HepG2 (cell line): ENCODE data around the gene SHC1. TPM values are rescaled to one million over a fixed set of nuclear protein-coding genes. Genes with fewer than 3 reads are reported as not detected.
A peak's percentile ranks its signal among the peaks of the same experiment; 100 is the strongest.

Experiments
- HNF4G ChIP-seq, 2 experiments: sonication (generic) in 1 of 2; formaldehyde crosslinking in 1 of 2; IDR thresholded peaks; 2 replicates each; pipeline versions ENCODE4 v1.4.0 to v1.6.1; 2011 to 2020; ENCODE audit warnings: borderline replicate concordance in 2 of 2, low read depth in 2 of 2, mild to moderate bottlenecking in 2 of 2, low read length in 1 of 2, missing genetic modification reagents in 1 of 2, moderate library complexity in 1 of 2
- HOXA7 ChIP-seq: sonication (generic); formaldehyde crosslinking; IDR thresholded peaks from 2 replicates; pipeline ENCODE4 v1.8.1; 2022; ENCODE audit warnings: mild to moderate bottlenecking, missing genetic modification reagents, moderate library complexity
- IRX3 ChIP-seq: sonication (generic); formaldehyde crosslinking; IDR thresholded peaks from 2 replicates; pipeline ENCODE4 v1.8.1; 2023; ENCODE audit warnings: mild to moderate bottlenecking, low read depth, missing genetic modification reagents, borderline replicate concordance
- KDM5B ChIP-seq: sonication (generic); formaldehyde crosslinking; IDR thresholded peaks from 2 replicates; pipeline ENCODE4 v1.4.0; 2020; ENCODE audit warnings: missing genetic modification reagents, mild to moderate bottlenecking, borderline replicate concordance
- KMT2B ChIP-seq: IDR thresholded peaks from 2 replicates; pipeline ENCODE4 v1.6.1; 2016; ENCODE audit warnings: missing genetic modification reagents, missing compliant biosample characterization
- LRRFIP1 ChIP-seq: sonication (generic); formaldehyde crosslinking; conservative IDR thresholded peaks from 2 replicates; pipeline ENCODE4 v1.4.0; 2020; ENCODE audit warnings: missing genetic modification reagents
- PITX1 ChIP-seq: sonication (generic); formaldehyde crosslinking; IDR thresholded peaks from 2 replicates; pipeline ENCODE4 v1.5.1; 2020; ENCODE audit warnings: mild to moderate bottlenecking, missing genetic modification reagents
- RBFOX2 ChIP-seq: fragments of 200-400 bp; formaldehyde crosslinking; IDR thresholded peaks from 2 replicates; pipeline ENCODE4 v1.6.1; 2017; ENCODE audit warnings: low read depth, mild to moderate bottlenecking, low read length
- SRY ChIP-seq: sonication (generic); formaldehyde crosslinking; IDR thresholded peaks from 2 replicates; pipeline ENCODE4 v1.8.0; 2022; ENCODE audit warnings: mild to moderate bottlenecking, missing genetic modification reagents
- ZMYM4 ChIP-seq: sonication (generic); formaldehyde crosslinking; IDR thresholded peaks from 2 replicates; pipeline ENCODE4 v1.8.1; 2023; ENCODE audit warnings: mild to moderate bottlenecking, missing genetic modification reagents
- ZNF441 ChIP-seq: sonication (generic); formaldehyde crosslinking; IDR thresholded peaks from 2 replicates; pipeline ENCODE4 v1.7.0; 2021; ENCODE audit warnings: missing genetic modification reagents, borderline replicate concordance
- ZNF646 ChIP-seq: sonication (generic); formaldehyde crosslinking; IDR thresholded peaks from 2 replicates; pipeline ENCODE4 v1.9.0; 2021; ENCODE audit warnings: mild to moderate bottlenecking, missing genetic modification reagents
- ZNF672 ChIP-seq: sonication (generic); formaldehyde crosslinking; IDR thresholded peaks from 2 replicates; pipeline ENCODE4 v1.8.1; 2022; ENCODE audit warnings: missing genetic modification reagents
- ZNF780A ChIP-seq: sonication (generic); formaldehyde crosslinking; IDR thresholded peaks from 2 replicates; pipeline ENCODE4 v1.8.0; 2022; ENCODE audit warnings: mild to moderate bottlenecking, missing genetic modification reagents, moderate library complexity
- ZSCAN20 ChIP-seq: sonication (generic); formaldehyde crosslinking; IDR thresholded peaks from 2 replicates; pipeline ENCODE4 v1.4.0; 2020; ENCODE audit warnings: missing genetic modification reagents, mild to moderate bottlenecking, borderline replicate concordance
- ZSCAN21 ChIP-seq: sonication (generic); formaldehyde crosslinking; IDR thresholded peaks from 2 replicates; pipeline ENCODE4 v1.8.0; 2022; ENCODE audit warnings: mild to moderate bottlenecking, missing genetic modification reagents, moderate library complexity, borderline replicate concordance
- polyA plus RNA-seq, 8 experiments: library from polyadenylated mRNA; depleted of rRNA in 3 of 8; stranded (reverse) in 7 of 8; unstranded in 1 of 8; fragments of >200 nt; fragmentation: Illumina TruSeq in 4 of 8; extraction: Trizol in 4 of 8; gene quantifications; 2 replicates each; pipeline versions ENCODE4 v1.2.1 to v1.2.3, GENCODE V29; 2011 to 2016; ENCODE audit warnings: low read depth in 4 of 8, missing spikeins in 1 of 8, mixed read lengths in 1 of 8; ENCODE audit not compliant: insufficient read depth in 1 of 8
- total RNA-seq, 5 experiments: library from RNA; depleted of rRNA; stranded (reverse); fragments of >200 nt; fragmentation: Illumina TruSeq; extraction: Trizol; gene quantifications; 2 replicates each; pipeline ENCODE4 v1.2.3, GENCODE V29; 2016; ENCODE audit warnings: low read depth in 1 of 5
- TF ChIP-seq, protein P1 (sequence below): IDR thresholded peaks from 2 replicates; pipeline ENCODE4 v1.6.1; 2012; ENCODE audit warnings: low read length, improper control_type of control experiment

Gene SHC1
- total and polyA plus RNA-seq, 2 of the 13 experiments (the other 11 are each of a cell fraction or from before 2014, with no cell fraction given), result 52.0 to 137 TPM

DNA sequence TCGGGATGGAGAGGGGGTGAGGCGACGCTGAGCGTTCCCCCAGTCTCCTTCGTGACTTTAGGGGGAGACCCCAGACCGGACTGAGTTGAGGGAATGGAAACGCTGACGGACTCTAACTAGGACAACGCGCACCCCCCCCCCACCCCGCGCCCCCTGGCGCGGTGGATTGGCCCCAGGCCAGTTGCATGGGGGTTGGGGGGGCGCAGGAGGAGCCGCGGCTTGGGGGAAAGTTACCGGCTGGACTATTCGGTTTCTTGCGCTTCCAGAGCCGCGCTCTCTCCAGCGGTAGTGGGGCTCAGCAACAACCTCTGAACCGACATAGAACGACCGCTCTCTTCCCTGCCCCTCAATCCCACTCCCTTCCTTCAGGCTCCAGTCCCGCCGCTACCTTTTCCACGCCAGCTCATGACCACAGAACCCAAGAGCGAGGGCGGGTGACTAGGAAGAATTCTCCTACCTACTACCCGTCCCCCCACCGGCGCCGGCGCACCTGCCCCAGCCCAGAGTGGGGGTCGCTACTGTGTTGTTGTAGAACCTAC is 32.7 kb upstream of the SHC1 start (continued):
- TF ChIP-seq ZNF646 (CRISPR knock-in tag), result no peak
- TF ChIP-seq ZMYM4 (CRISPR knock-in tag), result no peak
- TF ChIP-seq ZSCAN20, result no peak
- TF ChIP-seq, protein P1, sequence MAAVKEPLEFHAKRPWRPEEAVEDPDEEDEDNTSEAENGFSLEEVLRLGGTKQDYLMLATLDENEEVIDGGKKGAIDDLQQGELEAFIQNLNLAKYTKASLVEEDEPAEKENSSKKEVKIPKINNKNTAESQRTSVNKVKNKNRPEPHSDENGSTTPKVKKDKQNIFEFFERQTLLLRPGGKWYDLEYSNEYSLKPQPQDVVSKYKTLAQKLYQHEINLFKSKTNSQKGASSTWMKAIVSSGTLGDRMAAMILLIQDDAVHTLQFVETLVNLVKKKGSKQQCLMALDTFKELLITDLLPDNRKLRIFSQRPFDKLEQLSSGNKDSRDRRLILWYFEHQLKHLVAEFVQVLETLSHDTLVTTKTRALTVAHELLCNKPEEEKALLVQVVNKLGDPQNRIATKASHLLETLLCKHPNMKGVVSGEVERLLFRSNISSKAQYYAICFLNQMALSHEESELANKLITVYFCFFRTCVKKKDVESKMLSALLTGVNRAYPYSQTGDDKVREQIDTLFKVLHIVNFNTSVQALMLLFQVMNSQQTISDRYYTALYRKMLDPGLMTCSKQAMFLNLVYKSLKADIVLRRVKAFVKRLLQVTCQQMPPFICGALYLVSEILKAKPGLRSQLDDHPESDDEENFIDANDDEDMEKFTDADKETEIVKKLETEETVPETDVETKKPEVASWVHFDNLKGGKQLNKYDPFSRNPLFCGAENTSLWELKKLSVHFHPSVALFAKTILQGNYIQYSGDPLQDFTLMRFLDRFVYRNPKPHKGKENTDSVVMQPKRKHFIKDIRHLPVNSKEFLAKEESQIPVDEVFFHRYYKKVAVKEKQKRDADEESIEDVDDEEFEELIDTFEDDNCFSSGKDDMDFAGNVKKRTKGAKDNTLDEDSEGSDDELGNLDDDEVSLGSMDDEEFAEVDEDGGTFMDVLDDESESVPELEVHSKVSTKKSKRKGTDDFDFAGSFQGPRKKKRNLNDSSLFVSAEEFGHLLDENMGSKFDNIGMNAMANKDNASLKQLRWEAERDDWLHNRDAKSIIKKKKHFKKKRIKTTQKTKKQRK, result no peak
- no peak for TF ChIP-seq ZNF441 (CRISPR knock-in tag)
- TF ChIP-seq SRY (CRISPR knock-in tag), result 0 out of 2 replicates have a peak, but pooled peaks have one; percentile 22
- TF ChIP-seq HOXA7, result no peak
- TF ChIP-seq KDM5B (CRISPR knock-in tag), result 0 out of 2 replicates have a peak, but pooled peaks have one; percentile 2
- 0 out of 2 replicates have a peak, but pooled peaks have one; percentile 23 for TF ChIP-seq IRX3 (CRISPR knock-in tag)
- TF ChIP-seq KMT2B (CRISPR knock-in tag), result no peak
- no peak for TF ChIP-seq LRRFIP1 (CRISPR knock-in tag)
- no peak for TF ChIP-seq ZNF672 (CRISPR knock-in tag)
- no peak for TF ChIP-seq PITX1
- no peak for TF ChIP-seq ZNF780A (CRISPR knock-in tag)
- no peak for TF ChIP-seq ZSCAN21 (CRISPR knock-in tag)
- TF ChIP-seq HNF4G (IDR thresholded peaks at IDR 0.05; ENCODE audit: borderline replicate concordance, low read depth, low read length), result no peak
- TF ChIP-seq HNF4G (CRISPR knock-in tag; IDR thresholded peaks at IDR 0.05; ENCODE audit: borderline replicate concordance, low read depth), result no peak
- TF ChIP-seq RBFOX2, result peak; percentile 46
